Fibroblast of skin of right quadriceps (primary cell): ENCODE measurements around the gene KLHL2.
"Not testable (repeated sequence)": the region's sequence is repeated elsewhere in the genome, so short reads cannot be mapped to it uniquely, and the experiment has no call there.

Experiments used
- DNase-seq: peaks from one replicate; pipeline ENCODE4 v3.0.0-alpha.2; 2013

KLHL2 gene

DNA sequence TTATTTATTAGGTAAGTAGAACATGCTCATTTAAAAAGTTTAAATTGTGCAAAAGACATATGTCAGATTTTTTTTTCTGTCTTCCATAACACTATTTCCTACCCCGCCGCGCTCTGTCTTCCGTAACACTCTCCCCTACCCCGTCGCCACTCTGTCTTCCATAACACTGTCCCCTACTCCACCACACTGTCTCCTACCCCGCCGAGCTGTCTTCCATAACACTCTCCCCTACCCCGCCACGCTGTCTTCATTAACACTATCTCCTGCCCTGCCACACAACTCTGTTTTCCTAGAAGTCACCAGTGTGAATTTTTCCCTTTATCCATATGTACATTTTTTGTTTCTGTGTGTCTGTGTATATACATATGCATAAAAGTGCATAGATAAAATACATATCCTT lies 124.5 kb downstream of the KLHL2 start:
- DNase-seq = no peak

DNA sequence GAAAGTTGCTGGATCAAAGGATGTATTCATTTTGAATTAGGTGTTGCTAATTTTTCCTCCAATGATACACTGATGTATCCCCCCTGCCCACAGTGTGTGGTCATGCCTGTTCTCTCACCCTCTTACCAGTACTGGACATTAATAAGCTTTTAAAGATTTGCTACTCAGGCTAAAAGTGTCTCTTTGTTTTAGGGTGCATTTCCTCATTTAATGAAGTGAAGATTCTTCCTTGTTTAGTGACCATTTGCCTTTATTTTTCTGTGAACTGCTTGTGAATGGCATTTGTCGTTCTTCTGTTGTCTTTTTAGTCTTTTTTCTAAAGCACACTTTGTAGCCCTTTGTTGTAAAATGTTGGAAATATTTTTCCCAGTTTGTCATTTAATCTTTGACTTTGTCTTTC lies 125.1 kb downstream of the KLHL2 start:
- no peak for DNase-seq

DNA sequence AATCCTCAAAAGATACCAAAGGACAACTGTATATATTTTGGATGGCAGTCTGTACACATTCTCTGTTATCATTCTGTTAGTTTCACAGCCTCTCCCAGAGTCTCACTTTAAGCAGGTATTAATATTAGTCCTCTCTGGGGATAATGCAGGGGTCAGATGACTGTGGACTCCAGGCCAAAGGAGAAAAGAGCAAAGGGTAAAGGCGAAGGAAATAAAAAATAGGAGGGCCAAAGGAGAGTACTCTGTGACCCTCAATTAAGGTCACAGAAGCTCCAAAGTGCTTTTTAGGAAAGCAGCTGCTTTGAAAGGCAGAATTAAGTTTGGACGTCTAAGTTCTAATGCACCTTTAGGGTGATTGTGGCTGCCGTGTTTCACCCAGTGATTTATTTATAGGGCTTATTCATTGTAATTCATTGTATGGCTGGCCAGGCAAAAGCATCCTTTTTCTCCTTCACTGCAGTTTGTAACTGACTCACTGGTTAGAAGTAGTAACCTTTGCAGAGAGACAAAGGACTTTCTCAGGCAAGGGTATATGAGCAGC lies 127.9 kb downstream of the KLHL2 start:
- no peak for DNase-seq

DNA sequence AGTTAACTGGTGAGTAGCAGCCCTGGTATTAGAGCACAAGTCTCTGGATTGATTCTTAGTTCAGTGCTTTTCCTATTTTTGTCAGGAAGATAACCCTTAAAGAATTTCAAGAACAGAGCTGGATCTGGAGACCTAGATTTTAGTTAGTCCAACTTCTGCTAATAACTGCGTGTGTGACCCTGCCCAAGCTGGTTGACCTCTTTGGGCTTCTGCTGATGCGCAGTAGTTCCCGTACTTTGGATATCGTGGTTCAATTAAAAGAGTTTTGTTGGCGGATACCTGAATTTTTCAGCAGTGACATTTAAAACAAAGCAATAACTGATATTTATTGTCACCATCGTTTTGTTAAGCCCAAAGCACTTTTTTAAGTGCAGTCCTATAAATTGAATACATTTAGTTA lies 129.4 kb downstream of the KLHL2 start:
- DNase-seq = no peak

DNA sequence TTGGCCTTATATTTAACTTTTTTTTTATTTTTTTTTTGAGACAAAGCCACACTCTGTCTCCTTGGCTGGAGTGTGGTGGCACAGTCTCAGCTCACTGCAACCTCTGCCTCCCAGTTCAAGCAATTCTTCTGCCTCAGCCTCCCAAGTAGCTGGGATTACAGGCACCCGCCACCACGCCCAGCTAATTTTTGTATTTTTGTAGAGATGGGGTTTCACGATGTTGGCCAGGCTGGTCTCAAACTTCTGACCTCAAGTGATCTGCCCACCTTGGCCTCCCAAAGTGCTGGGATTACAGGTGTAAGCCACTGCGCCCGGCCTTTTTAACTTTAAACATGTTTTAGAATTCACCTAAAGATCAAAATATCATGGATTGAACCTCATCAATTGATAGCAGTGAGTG lies 135.0 kb downstream of the KLHL2 start:
- not testable (repeated sequence) for DNase-seq

DNA sequence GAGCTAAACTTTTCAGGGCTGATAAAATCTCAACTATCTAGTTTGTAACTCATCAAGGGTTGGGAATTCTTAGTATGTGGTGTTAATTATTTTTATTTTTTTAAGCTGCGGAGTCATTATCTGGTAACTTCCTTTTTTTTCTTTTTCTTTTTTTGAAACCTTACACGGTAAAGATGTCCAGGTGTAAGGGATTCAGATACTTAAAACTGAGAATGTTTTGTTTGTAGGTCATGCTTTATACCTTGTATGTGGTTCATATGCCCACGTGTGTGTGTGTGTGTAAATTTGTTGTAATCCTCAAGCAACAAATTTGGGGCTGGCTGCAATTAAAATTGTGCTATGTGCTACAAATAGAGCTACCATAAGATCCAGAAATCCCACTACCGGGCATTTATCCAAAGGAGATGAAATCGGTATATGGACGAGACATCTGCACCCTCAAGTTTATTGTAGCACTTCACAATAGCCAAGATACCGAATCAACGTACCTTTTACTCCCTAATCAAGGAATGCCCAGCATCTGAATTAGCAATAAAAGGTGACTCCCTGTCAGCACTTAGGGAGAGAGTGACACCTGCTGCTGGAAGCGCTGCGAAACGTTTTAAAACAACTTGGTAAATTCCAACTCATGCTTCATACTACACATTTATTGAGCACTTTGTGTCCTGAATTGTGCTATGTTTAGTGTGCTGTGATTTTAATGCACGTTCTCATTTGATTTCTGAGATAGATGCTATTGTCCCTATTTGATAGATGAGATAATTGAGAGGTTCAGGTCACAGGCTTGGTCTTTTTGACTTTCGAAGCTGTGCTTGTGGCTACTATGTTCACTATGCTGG lies 136.2 kb downstream of the KLHL2 start:
- DNase-seq = no peak

DNA sequence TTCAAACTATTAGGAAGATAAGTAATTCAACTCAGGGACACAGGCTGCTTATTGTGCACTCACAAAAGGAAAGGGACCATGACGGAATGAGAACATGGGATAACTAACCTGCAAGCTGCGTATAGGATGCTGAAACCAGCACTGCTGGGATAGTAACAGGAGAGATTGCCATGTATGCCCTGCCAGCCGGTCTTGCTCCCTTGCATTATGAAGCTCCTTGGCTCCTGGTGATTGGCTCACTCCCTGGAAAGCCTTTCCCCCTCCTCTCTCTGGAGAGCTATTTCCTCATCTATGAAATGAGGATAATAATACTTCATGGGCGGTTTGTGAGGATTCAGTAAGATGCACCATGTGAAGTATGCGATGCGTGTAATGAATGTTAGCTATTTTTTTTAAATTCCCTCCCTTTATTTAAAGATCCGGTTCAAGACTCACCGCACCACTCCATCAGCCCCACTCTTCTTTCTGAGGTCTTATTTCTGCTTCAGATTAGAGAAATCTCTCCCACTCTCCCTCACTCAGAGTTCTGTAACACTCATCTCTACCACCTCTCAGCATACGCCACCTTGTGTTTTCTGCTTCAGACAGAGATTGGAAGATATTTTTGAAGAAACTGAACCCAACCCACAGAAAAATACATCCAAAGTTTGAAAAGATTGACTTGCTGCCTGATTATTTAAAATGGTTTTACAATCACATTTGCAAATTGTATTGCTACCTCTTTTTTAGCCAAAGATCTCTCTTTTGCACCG lies 138.5 kb downstream of the KLHL2 start:
- no peak for DNase-seq

DNA sequence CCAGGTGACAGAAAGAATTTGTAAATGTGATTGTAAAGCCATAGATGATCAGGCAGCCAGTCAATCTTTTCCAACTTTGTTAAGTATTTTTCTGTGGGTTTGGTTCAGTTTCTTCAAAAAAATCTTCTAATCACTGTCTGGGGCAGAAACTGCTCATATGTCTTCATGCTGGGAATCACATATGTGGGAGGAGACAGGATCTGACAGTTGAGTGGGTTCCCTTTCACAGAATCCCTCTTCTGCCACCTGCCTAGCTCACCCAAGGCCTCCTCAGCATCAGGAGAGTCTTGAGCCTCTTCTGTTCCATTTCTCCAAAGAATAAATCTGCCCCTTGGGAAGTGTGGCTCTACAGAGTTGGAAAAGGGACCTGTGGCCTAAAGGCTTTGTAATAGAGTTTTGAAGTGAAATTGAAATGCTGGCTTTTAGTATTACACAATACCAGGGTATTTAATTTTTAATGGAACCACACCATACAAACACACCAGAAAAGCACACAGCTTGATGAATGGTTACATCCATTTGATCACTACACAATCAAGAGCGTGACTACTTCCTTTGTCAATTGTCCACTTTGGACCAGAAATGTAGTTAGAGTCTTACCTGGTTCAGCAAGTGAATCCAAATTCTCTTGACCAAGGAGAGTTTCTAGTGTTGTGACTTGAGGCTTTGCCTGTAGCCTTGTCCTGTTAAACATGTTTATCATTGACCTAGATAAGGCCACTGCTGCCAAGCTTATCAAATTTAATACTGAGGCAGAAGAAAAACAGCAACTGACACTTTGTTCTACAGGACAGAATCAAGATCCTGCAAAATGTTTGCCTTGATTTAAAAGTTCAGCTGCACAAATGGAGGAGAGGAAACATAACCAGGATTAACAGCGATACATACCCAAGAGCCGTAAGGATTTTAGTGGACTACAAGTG lies 140.5 kb downstream of the KLHL2 start:
- DNase-seq = no peak

DNA sequence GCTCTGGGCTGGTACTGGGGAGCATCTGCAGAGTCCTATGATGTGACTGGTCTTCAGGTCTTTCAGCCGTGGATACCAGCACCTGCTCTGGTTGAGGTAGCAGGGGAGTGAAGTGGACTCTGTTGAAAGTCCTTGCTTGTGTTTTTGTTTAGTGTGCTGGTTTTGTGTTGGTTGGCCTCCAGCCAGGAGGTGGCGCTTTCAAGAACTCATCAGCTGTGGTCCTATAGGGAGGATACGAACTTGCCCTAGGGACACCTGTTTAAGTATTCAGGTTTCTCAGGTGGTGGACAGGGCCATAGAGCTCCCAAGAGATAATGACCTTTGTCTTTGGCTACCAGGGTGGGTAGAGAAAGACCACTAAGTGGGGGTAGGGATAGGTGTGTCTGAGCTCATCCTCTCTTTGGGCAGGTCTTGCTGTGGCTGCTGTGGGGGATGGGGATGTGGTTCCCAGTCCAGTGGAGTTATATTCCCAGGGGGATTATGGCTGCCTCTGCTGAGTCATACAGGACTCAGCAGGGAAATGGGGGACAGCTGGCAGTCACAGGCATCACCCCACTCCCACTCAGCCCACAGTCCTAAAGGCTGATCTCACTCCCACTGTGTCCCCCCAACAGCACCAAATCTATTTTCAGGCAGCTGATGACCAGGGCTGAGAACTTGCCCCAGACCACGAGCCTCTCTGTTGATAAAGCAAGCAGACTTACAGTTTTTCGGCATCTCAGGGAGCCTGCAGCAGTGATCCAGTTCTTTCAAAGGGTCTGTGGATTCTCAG lies 144.2 kb downstream of the KLHL2 start:
- DNase-seq = no peak

DNA sequence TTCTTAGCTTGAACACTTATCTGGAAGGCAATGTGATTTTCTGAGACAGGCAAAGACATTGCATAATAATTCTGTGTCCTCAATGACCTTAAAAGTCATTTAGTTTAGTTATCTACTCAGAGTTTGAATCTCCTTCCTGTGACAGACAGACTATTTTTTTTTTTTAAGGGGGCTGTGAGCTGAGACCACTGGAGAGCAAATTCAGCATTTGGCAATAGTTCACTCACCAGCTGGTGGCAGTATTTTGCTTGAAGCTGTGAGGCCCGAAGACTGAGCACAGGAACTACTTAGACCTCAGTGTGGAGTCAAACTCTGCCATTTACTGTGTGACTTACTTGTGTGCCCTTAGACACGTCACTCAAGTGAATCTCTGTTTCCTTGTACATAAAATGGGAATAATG lies 148.5 kb downstream of the KLHL2 start:
- DNase-seq = peak; percentile 42

DNA sequence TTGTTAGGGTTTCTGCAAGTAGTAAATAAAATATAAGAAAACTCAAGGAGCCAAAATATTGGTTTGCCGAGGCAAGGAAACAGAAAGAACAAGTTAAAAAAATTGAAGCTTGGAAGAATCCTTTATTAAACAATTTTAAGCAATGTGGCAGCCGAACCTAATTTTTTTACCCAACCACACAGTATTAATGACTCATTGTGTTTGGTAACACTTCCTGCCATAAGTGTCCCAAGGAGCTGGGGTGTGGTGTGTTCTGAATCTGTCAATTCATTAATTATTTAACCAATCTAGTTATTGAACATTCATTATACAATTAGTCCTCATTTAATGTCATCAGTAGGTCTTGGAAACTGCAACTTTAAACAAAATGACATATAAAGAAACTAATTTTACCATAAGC lies 152.1 kb downstream of the KLHL2 start:
- peak; percentile 54 for DNase-seq

DNA sequence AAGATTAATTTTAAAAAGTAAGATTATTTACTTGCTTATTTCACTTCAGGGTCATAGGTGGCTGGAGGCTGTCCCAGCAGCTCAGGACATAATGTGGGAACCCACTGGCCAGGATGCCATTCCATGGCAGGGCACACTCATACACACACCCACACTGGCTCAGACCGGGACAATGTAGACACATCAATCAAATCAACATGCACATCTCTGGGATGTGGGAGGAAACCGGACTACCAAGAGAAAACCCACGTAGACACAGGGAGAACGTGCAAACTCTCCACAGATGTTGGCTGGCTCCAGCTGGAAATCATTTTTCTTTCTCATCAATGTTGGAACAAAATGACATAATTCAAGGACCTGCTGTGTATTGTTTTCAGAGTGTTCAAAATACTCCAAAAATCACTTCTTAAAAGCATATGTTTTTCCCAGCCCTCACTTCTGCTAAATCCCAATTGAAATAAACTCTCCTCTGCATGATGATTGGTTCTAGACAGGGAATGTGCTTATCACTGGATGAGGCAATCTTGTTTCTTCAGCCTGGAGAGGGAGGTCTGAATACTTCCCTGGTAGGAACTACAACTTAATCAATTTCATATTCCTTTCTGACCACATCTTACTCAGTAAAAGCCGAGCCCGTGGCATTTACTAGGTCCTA lies 152.8 kb downstream of the KLHL2 start:
- DNase-seq = peak; percentile 54

DNA sequence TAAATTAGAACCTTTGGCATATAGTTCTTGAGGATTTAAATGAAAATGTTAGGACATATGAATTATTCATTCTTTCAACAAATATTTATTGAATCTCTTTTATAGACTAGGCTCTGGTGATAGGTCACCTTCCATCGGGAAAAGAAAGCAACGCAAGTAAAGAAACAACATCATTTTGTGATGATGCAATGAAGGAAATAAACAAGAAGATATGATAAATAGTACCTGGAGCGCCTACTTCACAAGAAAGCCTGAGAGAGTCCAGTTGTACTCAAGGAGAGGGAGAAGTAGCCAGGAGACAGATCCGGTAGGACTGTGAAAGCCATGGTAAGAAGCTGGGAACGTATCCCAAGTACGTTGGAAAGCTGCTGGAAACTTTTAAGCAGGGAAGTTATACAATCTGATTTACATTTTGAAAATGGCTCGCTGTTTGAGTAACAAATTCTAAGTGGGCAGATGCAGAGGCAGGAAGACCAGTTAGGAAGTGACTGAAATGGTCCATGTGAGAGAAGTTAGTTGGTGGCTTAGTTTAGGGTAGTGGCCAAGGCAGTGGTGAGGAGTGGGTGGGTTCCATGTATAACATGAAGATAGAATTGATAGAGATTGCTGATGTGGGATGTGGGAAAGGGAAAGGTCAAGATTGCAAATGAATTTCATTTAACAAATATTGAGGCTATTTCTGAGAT lies 153.8 kb downstream of the KLHL2 start:
- DNase-seq = no peak

DNA sequence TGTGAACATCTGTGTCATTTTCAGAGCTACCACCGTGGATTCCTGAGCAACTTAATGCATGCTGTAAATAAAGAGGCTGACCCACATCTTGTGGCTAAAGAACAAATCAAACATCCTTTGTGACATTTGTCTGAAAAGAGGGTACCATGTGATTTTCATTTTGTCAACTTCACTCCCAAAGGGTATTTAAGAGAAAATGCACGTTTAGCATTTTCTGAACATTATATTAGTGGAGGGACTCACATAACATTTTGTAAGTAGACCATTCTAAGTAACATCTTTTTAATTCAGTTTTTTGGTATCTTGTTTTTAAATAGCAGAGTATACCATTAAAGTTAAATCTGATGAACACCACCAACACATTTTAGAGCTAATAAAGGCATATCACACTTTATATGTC lies 154.4 kb downstream of the KLHL2 start:
- DNase-seq = no peak

DNA sequence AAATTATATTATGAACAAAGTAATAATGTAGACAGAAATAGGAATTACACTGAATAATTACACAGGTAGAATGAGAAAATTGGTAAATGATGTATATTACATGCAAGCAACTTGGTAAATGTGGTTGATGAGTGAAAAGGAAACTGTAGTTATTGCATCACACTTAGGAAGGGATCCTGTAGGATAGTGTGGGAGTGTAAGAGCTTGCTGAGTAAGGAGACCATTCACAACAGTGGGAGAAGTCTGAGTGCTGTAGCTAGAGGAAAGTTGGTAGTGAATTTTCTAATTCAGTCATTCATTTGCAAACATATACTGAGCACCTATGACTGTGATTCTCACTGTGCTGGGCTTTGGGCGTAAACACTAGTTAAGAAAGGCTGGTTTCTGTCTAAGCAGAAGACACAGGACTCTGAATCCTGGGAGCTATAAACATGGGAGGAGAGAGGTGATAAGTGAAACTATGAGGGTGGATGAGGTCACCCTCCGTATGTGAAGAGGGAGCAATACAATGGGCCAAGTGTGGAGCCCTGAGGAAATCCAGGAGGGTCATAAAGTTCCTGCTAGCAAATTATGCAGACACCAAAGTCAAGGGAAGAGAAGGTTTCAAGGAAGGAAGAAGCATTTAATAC lies 157.2 kb downstream of the KLHL2 start:
- peak; percentile 25 for DNase-seq

DNA sequence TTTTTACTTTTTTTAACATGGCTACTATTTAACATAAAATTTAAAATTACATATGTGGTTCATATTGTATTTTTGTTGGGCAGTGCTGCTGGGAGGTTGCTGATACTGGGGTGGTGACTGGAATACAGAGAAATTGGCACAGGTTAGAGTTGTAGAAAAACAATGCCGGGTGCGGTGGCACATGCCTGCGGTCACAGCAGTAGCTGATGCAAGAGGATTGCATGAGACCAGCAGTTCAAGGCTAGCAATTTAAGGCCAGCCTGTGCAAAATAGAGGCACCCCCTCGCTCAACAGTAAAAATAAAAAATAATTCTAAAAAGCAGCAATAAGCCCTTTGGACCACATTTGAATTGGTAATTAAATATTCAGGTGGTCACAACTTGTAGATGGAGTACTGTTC lies 159.7 kb downstream of the KLHL2 start:
- no peak for DNase-seq

DNA sequence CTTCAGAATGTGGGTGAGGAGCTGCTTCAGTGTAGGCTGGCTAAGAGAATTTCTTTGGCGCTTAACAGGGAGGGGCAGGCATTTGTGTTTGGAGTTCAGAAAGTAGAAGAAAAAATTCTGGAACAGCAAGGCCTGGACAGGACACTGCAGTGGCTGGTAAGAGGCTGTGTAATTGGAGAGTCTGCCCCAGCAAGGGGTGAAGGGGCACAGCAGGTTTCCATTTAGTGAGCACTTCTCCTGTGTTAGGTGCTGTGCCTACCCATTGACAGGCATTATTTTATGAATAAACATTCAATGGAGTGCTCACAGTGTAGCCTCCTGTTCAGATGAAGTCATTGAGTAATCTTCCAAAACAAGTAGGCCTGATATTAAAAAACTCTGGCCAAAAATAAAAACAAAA lies 160.8 kb downstream of the KLHL2 start:
- no peak for DNase-seq

DNA sequence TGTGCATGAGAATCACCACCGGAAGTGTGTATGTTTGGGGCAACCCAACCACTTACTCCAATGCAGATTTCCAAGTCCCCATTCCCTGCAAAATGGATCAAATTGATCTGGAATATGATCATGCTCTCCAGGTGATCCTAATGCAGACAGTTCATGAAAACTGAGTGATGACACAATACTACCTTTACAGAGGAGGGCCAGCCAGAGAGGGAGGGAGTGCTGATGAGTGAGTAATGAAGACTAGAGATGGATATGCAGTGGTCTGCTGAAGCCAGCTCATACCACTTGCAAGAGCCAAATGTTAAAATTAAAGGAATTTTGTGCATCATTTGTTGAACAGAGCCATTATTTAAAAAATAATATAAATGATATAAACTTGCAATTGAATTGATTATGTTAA lies 161.2 kb downstream of the KLHL2 start:
- no peak for DNase-seq

DNA sequence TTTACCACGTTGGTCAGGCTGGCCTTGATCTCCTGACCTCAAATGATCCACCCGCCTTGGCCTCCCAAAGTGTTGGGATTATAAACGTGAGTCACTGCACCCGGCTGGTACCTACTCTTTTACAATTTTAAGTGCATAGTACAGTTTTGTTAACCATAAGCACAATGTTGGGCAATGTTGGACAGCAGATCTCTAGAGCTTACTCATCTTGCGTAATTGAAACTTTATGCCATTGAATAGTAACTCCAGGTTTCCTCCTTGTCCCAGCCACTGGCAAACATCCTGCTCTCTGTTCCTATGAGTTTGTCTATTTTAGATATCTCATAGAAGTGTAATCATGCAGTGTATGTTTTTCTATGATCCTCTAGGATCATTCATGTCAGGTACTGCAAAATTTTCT lies 162.2 kb downstream of the KLHL2 start:
- DNase-seq = no peak

DNA sequence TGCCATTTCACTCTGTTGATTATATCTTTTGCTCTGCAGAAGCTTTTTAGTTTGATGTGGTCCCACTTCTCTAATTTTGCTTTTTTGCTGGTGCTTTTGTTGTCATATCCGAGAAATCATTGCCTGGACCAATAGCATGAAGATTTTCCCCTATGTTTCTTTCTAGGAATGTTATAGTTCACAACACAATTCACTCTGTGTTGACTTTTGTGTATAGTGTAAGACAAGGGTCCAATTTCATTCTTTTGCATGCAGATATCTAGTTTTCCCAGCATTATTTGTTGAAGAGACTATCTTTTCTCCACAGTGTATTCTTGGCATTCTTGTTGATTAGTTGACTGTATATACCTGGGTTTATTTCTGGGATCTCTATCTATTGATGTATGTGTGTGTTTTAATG lies 163.2 kb downstream of the KLHL2 start:
- DNase-seq = no peak
